GM21390 (cell line): ENCODE results near the gene TNNI2.

ENCODE experiments used
- ATAC-seq: cut with Tn5 transposase; IDR thresholded peaks from one replicate; pipeline ENCODE4 v1.9.1; 2021; ENCODE audit not compliant: unreplicated experiment

The TNNI2 gene

GRCh38 chr11:1857064-1857463, 18.3 kb downstream of the TNNI2 start:
- no peak for ATAC-seq

GRCh38 chr11:1858154-1858553, 19.4 kb downstream of the TNNI2 start:
- ATAC-seq = no peak

DNA sequence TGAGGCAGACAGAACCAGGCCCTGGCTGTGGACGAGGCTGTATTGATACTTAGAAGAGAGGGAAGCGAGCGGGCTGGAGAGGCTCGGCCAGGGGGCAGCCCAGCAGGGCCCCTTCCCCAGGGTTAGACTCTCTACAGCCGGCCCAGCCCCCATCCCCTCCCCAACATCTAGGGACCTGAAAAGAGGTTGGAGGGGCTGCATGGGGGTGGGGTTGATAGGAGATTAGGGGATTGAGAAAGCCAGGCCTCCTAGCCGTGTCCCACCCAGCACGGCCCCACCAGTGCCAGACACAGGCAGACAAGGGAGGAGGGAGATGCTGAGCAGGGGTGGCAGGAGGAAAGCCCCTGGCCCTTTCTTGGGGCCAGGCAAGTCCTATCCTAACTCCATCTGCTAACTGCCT, 19.8 kb downstream of the TNNI2 start:
- ATAC-seq = no peak

DNA sequence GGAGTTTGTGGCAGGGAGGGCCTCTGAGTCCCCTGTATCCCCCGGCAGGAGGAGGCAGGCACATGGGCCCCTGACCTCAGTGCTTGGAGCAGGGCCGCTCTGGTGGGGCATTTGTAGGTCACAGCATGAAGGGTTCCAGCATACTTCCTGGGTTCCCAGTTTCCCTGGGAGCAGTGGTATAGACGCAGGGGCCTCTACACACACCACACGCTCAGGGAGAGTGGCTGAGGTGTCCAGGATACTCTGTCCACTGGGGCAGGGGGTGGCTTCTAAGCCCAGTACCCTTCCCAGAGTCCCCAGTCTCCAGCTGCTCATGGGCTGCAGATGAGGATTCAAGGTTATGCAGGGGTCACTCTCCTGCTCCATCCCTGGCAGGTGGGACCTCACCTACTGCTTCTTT, 20.2 kb downstream of the TNNI2 start:
- ATAC-seq = no peak

DNA sequence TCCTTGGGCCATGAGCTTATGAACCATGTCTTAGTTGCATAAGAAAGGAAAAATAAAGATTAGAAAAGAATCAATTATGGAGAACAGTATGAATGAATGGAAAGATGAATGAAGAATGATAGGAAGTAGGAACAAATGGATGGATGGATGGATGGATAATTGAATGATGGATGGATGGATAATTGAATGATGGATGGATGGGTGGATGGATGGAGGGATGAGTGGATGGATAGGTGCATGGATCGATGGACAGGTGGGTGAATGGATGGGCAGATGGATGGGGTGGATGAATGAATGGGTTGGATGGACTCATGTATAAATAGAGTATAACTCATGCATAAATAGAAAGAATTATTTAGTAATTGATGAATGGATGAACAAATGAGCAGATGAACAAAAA, 21.3 kb downstream of the TNNI2 start:
- no peak for ATAC-seq

DNA sequence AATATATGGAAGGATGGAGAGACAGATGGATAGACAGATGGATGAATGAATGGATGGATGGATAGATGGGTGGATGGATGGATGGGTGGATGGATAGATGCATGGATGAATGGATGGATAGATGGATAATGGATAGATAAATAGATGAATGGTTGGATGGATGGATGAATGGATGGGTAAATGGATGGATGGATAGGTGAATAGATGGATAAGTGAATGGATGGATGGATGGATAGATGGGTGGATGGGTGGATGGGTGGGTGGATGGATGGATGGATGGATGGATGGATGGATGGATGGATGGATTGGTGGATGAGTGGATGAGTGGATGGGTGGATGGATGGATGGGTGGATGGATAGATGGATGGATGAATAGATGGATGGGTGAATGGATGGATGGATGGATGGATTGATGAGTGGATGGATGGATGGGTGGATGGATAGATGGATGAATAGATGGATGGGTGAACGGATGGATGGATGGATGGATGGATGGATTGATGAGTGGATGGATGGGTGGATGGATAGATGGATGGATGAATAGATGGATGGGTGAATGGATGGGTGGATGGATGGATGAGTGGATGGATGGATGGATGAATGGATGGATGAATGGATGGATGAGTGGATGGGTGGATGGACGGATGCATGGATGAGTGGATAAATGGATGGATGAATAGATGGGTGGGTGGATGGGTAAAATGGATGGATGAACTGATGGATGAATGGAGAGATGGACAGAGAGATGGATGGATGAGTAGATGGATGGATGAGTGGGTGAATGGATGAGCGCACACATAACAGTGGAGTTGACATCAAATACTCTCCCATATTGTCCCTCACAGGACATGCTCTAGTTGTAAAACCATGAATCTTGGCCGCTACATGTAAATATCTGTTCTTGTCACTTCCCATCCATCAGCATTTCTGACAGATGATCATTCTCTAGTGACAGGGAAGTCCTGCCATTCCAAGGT, 22.9 kb downstream of the TNNI2 start:
- ATAC-seq = no peak

DNA sequence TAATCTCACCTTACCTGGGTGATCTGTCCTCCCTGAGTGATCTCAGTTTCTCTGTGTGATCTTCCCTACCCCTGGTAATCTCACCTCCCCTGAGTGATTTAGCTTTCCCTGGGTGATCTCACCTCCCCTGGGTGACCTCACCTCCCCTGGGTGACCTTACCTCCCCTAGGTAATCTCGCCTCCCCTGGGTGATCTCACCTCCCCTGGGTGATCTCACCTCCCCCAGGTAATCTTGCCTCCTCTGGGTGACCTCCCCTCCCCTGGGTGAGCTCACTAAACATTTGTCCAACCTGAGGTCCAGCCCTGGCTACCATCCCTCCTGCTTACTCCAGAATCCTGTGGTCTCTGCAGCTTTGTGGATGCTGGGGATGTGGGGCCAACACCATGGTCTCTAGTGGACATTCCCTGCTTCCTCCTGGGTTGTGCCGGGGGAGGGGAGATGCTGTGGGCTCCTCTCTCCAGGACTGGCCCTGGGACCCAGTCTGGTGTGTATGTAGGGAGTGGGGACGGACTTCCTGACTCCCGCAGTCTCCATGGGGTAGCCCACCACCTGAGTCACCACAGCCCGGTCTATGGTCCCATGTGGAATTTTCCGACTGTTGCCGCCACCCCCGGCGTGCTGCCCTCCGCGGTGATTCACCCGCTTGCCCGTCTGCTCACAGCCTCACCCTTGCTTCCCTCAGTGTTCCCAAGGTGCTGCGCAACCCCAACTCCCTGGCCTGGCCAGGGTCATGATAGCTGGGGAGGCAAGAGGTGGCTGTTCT, 24.0 kb downstream of the TNNI2 start:
- ATAC-seq = no peak

DNA sequence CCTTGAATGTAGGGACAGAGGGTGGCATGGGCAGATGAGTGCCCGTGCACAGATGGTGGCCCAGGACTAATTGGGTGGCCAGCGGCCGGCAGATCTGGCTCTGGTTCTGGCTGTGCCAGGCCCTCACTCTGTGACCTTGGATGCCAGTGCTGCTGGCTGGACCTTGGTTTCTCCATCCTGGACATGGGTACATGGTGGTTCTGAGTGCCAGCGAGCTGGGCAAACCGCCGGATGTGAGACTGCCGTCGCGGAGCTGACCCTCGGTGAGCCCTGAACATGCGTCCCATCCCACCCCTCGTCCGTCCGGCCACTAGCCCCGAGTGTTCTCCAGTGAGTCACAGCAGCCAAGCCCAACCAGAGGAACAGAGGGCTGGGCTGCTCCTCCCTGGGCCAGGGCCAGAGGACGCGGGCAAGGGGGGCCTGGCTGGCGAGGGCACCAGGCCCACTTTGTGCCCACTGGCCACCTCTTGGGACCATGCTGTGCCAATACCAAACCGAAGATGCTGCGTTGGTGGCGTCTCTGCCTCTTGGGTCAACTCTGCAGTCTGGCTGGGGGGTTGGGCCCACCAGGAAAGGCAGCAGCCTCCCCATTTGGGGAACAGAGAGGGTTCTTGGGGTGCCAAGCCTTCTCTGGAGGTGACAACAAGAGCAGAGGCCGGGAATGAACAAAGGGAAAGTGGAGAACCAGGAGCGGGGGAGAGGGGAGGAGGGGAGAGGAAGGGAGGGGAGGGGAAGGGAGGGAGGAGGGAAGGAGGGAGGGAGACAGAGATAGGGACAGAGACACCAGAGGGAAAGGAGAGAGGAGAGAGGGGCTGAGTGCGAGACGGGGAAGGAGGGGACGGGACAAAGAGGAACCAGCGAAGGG, 24.8 kb downstream of the TNNI2 start:
- no peak for ATAC-seq

DNA sequence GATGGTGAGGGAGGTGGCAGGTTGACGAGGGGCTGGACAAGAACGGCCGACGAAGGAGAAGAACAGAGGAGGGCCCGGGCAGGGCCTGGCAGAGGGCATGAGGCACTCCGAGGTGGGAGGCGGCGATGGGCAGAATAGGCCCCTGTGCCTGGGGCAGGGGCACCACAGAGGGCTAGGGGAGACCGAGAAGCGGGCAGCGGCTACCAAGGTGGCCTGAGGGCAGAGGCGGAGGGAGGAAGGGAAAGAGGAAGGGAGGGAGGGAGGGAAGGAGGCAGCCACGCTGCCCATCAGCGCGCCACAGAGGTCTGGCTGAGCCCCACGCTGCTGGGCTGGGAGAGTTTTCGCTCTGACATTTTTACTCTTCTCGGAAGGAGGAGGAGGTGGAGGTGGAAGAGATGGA, 25.4 kb downstream of the TNNI2 start:
- no peak for ATAC-seq

DNA sequence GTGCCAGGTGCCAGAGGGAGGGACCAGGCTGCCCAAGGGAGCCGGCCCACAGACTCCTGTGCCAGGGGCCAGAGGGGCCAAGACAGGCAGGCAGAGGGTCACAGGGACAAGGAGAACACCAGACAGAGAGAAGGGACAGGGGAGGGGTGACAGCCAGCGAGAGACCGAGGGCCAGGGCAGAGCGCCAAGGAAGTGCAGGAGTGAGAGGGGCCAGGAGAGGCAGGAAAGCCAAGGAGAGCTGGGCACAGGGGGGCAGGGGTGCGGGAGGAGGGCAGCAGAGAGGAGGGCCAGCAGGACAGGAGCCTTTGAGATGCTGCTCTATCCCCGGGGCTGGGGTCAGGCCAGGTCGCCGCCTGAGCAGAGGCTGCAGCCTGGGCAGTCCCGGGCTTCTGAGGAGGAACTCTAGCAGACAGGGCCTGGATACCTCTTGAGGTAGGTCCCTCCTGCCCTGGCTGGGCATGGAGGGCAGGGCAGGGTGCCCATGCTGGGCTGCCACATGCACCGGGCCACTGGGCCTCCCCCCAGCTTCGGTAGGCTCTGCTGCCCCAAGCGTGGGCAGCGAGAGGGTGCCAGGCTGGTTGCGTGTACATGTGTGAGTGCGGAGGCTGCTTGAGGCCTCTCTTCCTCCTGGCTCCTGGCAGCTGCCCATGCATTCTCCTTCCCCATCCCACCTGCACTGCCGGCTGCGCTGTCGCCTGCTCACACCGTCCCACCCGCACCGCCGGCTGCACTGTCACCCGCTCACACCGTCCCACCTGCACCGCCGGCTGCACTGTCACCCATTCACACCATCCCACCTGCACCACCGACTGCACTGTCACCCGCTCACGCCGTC, 26.3 kb downstream of the TNNI2 start:
- ATAC-seq = no peak

DNA sequence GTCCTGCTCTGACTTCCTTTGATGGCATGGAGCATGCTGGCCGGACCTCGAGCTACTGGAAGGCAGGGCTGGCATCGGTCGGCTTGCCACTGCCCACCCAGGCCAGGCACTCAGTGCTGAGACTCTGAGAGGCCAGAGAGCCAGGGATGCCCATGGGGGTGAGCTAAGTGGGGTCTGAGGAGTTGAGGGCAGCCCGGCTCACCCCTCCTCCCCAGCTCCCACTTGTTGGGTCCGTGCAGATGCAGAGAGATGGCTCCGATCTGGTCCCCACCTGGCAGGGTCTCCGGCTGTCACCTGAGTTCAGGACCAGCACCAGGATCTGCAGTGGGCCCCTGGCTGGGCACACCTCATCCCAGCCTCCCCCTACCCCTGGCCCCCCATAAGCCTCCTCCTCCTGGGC, 27.4 kb downstream of the TNNI2 start:
- no peak for ATAC-seq

GRCh38 chr11:1866776-1867175, 28.0 kb downstream of the TNNI2 start:
- ATAC-seq = no peak

- ATAC-seq = no peak
These were observed 28.6 kb downstream of the TNNI2 start for GRCh38 chr11:1867381-1867780.

DNA sequence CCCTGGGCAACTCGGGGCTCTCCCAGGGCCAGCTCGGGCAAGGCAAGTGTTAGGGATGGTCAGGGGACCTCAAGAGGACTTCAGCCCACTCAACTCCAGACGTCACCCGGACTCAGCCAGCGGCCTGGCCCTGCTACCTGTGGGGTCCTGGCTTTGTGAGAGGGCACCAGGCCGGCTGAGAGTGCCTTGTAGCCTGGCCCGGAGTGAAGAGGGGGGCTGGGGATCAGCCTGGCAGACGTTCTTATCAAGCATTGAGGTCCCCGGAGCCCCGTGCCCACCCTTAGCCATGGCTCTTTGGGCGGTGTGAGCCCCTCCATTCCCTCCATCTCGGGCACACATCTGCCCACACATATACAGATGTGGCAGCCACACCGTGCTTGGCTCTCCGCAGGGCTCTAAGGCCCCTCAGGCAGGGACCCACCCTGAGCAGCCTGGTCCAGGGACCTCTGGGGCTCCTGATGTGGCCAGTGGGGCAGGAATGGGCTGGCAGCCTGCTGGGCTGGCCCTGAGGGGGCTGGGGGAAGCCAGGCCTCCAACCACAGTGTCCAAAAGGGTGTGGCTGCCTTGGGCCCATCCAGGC, 29.4 kb downstream of the TNNI2 start:
- ATAC-seq = no peak

GRCh38 chr11:1868636-1869291, 30.0 kb downstream of the TNNI2 start:
- ATAC-seq = no peak

- no peak for ATAC-seq
These were observed 30.9 kb downstream of the TNNI2 start for GRCh38 chr11:1869427-1870325.

- ATAC-seq = no peak
These were observed 31.5 kb downstream of the TNNI2 start for GRCh38 chr11:1870326-1870696.

GRCh38 chr11:1870721-1871466, 32.1 kb downstream of the TNNI2 start:
- no peak for ATAC-seq
